OCI-LY7 (cell line): ENCODE measurements around the gene STPG1. TPM values are rescaled to one million over a fixed set of nuclear protein-coding genes. Genes with fewer than 3 reads are reported as not detected.

Experiments
- BruUV-seq: library from RNA; stranded (reverse); fragments of 400-500 nt; replicated peaks from 2 replicates; lab custom pipeline; 2021; lab: Mats Ljungman, UMichigan
- CTCF ChIA-PET: fragments of 300-600 bp; sonication (Branson Sonifier 250); formaldehyde crosslinking; loops from one replicate; lab custom pipeline; 2022; ENCODE audit warnings: antibody characterized with exemption; ENCODE audit not compliant: unreplicated experiment; lab: Charles Lee
- POLR2A ChIA-PET: fragments of 300-600 bp; sonication (Branson Sonifier 250); formaldehyde crosslinking; loops from one replicate; lab custom pipeline; 2022; ENCODE audit warnings: antibody characterized with exemption; lab: Charles Lee
- DNase-seq: peaks from one replicate; pipeline ENCODE4 v3.0.0-alpha.2; 2015; ENCODE audit warnings: low spot score
- H2AFZ ChIP-seq: fragments of 200-600 bp; sonication (generic), shearing (Covaris generic); 2 replicates; pipeline ENCODE4 v1.6.1; 2014; ENCODE audit warnings: mild to moderate bottlenecking, antibody characterized with exemption, low read length, moderate library complexity
- H3K27ac ChIP-seq: fragments of 200-600 bp; sonication (generic); 2 replicates; pipeline ENCODE4 v1.5.1; 2014; ENCODE audit warnings: mixed run types, low read depth, mild to moderate bottlenecking, moderate library complexity, low read length, inconsistent platforms; ENCODE audit not compliant: poor library complexity, severe bottlenecking
- H3K36me3 ChIP-seq: fragments of 200-600 bp; sonication (generic); 2 replicates; pipeline ENCODE4 v1.6.1; 2014; ENCODE audit warnings: mild to moderate bottlenecking, antibody characterized with exemption, low read length, moderate library complexity, mixed read lengths; ENCODE audit not compliant: insufficient read depth
- H3K4me1 ChIP-seq: fragments of 200-600 bp; sonication (generic); 2 replicates; pipeline ENCODE4 v1.5.1; 2014; ENCODE audit warnings: mild to moderate bottlenecking, low read length; ENCODE audit not compliant: insufficient read depth, poor library complexity, severe bottlenecking
- H3K4me2 ChIP-seq: fragments of 200-600 bp; sonication (generic); 2 replicates; pipeline ENCODE4 v1.6.1; 2014; ENCODE audit warnings: mild to moderate bottlenecking, low read length
- H3K4me3 ChIP-seq: fragments of 200-600 bp; sonication (generic); 2 replicates; pipeline ENCODE4 v1.5.1; 2014; ENCODE audit warnings: mild to moderate bottlenecking, low read depth, low read length; ENCODE audit not compliant: poor library complexity, severe bottlenecking
- H3K79me2 ChIP-seq: fragments of 200-600 bp; sonication (generic); 2 replicates; pipeline ENCODE4 v1.6.1; 2016; ENCODE audit warnings: low read depth, mild to moderate bottlenecking, low read length, moderate library complexity, mixed read lengths; ENCODE audit not compliant: insufficient read depth
- H3K9me2 ChIP-seq: fragments of 200-600 bp; sonication (generic); 2 replicates; pipeline ENCODE4 v1.6.1; 2016; ENCODE audit warnings: mild to moderate bottlenecking, low read length, mixed read lengths; ENCODE audit not compliant: insufficient read depth
- H3K9me3 ChIP-seq: fragments of 200-600 bp; sonication (generic); 2 replicates; pipeline ENCODE4 v1.6.1; 2014; ENCODE audit warnings: mild to moderate bottlenecking, mixed run types, low read length, mixed read lengths
- H4K20me1 ChIP-seq: fragments of 200-600 bp; sonication (generic); 2 replicates; pipeline ENCODE4 v1.6.1; 2014; ENCODE audit warnings: mild to moderate bottlenecking, antibody characterized with exemption, low read length, moderate library complexity, mixed read lengths; ENCODE audit not compliant: insufficient read depth
- CTCF ChIP-seq: fragments of 200-600 bp; sonication (generic); conservative IDR thresholded peaks from 2 replicates; pipeline ENCODE4 v1.5.1; 2014; ENCODE audit warnings: mild to moderate bottlenecking, antibody characterized with exemption, low read length, moderate library complexity, mixed read lengths
- EZH2phosphoT487 ChIP-seq: fragments of 200-600 bp; sonication (generic); IDR thresholded peaks from 2 replicates; pipeline ENCODE4 v1.6.1; 2018; ENCODE audit warnings: low read depth, borderline replicate concordance, mild to moderate bottlenecking, mixed run types, antibody characterized with exemption, low read length, moderate library complexity, mixed read lengths
- intact Hi-C: fragments of 100-400 bp; cut with micrococcal nuclease; formaldehyde crosslinking; loops from one replicate; pipeline ENCODE4 v1.10.0; 2022; ENCODE audit not compliant: unreplicated experiment
- total RNA-seq, 2 experiments: library from RNA; depleted of rRNA in 1 of 2; stranded (reverse); fragments of >200 nt in 1 of 2; shearing (Covaris generic) in 1 of 2; gene quantifications; 2 replicates each; pipeline ENCODE4 v1.2.3, GENCODE V29; 2014 to 2022

STPG1 gene
- total RNA-seq, 2 experiments from 2014 or later, result 5.1 to 9.6 TPM

GRCh38 chr1:24424990-24425389 lies 11.4 kb upstream of the STPG1 start:
- Histone ChIP-seq H3K27ac (no peak overlapping the region), H3K4me2 (no peak overlapping the region), H3K9me3 (no peaks in the 10 kb centered on the region), H3K4me1 (no peaks in the 10 kb centered on the region), H3K36me3 (peaks cover 24% of the 10 kb centered on the region), H3K79me2 (no peaks in the 10 kb centered on the region), H2AFZ (no peak overlapping the region), H3K9me2 (no peaks in the 10 kb centered on the region), H4K20me1 (no peaks in the 10 kb centered on the region), H3K4me3 (no peak overlapping the region)
- intact Hi-C loops, result no loop called here
- ChIA-PET CTCF (no interaction called here), POLR2A (interaction anchor here (1.5 kb wide), 1 partner anchor 18 kb away, joined by 4 read pairs; no protein-coding TSS in a partner anchor)
- no peak for TF ChIP-seq CTCF
- no peak for TF ChIP-seq EZH2phosphoT487
- no TSS peak for BruUV-seq
- no peak for DNase-seq

GRCh38 chr1:24424207-24424606 lies 10.6 kb upstream of the STPG1 start:
- H3K9me2 ChIP-seq, result no peaks in the 10 kb centered on the region
- H3K4me3 ChIP-seq, result no peak overlapping the region
- no peaks in the 10 kb centered on the region for H3K9me3 ChIP-seq
- H3K79me2 ChIP-seq, result no peaks in the 10 kb centered on the region
- TF ChIP-seq CTCF (no peak), EZH2phosphoT487 (no peak)
- DNase-seq, result no peak
- no peak overlapping the region for H3K27ac ChIP-seq
- H3K4me1 ChIP-seq, result no peaks in the 10 kb centered on the region
- no peak overlapping the region for H2AFZ ChIP-seq
- no peak overlapping the region for H3K4me2 ChIP-seq
- no peaks in the 10 kb centered on the region for H4K20me1 ChIP-seq
- CTCF ChIA-PET, result no interaction called here
- intact Hi-C loops, result no loop called here
- POLR2A ChIA-PET, result interaction anchor here (0.7 to 1.5 kb wide), 2 partner anchors 12 to 19 kb away, joined by 3 to 4 read pairs; no protein-coding TSS in a partner anchor
- BruUV-seq, result no TSS peak
- H3K36me3 ChIP-seq, result peaks cover 32% of the 10 kb centered on the region

GRCh38 chr1:24421502-24421901 lies 7.9 kb upstream of the STPG1 start:
- no TSS peak for BruUV-seq
- Histone ChIP-seq H3K4me3 (no peak overlapping the region), H4K20me1 (no peaks in the 10 kb centered on the region), H3K27ac (no peak overlapping the region), H3K4me1 (peaks cover 13% of the 10 kb centered on the region), H3K9me3 (no peaks in the 10 kb centered on the region), H3K4me2 (no peak overlapping the region), H3K79me2 (no peaks in the 10 kb centered on the region), H2AFZ (no peak overlapping the region), H3K9me2 (no peaks in the 10 kb centered on the region), H3K36me3 (peaks cover 32% of the 10 kb centered on the region)
- POLR2A ChIA-PET, result interaction anchor here (0.6 kb wide), 1 partner anchor 643 kb away, joined by 3 read pairs; the partner anchor contains the start of gene PITHD1
- intact Hi-C loops, result no loop called here
- CTCF ChIA-PET, result no interaction called here
- TF ChIP-seq EZH2phosphoT487 (no peak), CTCF (peak; percentile 52; the same call in 1 of the 2 replicates)
- no peak for DNase-seq
